Tibial nerve (tissue), 4 donors: ENCODE results near the gene DHRS2. TPM values are rescaled to one million over a fixed set of nuclear protein-coding genes. Genes with fewer than 3 reads are reported as not detected.
"Not testable (repeated sequence)": the region's sequence is repeated elsewhere in the genome, so short reads cannot be mapped to it uniquely, and the experiment has no call there.

Source experiments
- DNase-seq, 2 donors: peaks; one replicate each; pipeline ENCODE4 v3.0.0-alpha.2; 2019; ENCODE audit warnings: low spot score in 2 of 2
- H3K27ac ChIP-seq, 4 donors: fragments of 200-600 bp; sonication (generic) in 3 of 4; one replicate each; pipeline ENCODE4 v1.5.1; 2017 to 2019; ENCODE audit warnings: mild to moderate bottlenecking in 1 of 4
- H3K27me3 ChIP-seq, 2 donors: fragments of 200-600 bp; sonication (generic) in 1 of 2; one replicate each; pipeline versions ENCODE4 v1.5.1 to v1.6.0; 2017 to 2019
- H3K36me3 ChIP-seq, 3 donors: fragments of 200-600 bp; sonication (generic); one replicate each; pipeline ENCODE4 v1.5.1; 2018 to 2019
- H3K4me1 ChIP-seq, 4 donors: fragments of 200-600 bp; sonication (generic) in 3 of 4; one replicate each; pipeline ENCODE4 v1.5.1; 2017 to 2019
- H3K4me3 ChIP-seq, 4 donors: fragments of 200-600 bp; sonication (generic) in 3 of 4; one replicate each; pipeline ENCODE4 v1.5.1; 2017 to 2019; ENCODE audit warnings: mild to moderate bottlenecking in 1 of 4, moderate library complexity in 1 of 4
- H3K9me3 ChIP-seq, 4 donors: fragments of 200-600 bp; sonication (generic) in 3 of 4; one replicate each; pipeline ENCODE4 v1.5.1; 2017 to 2019
- EP300 ChIP-seq, 2 donors: sonication (generic); formaldehyde crosslinking; IDR thresholded peaks; one replicate each; pipeline ENCODE4 v1.6.1; 2017; ENCODE audit warnings: antibody characterized with exemption in 2 of 2, mild to moderate bottlenecking in 1 of 2
- POLR2A ChIP-seq, 2 donors: fragments of 450-650 bp; IDR thresholded peaks; one replicate each; pipeline ENCODE4 v1.6.1; 2017; ENCODE audit warnings: antibody characterized with exemption in 2 of 2, mild to moderate bottlenecking in 2 of 2, moderate library complexity in 2 of 2
- WGBS, 2 donors: methylation state at CpG; one replicate each; pipeline ENCODE4 v1.1.5; 2018; 5-methylcytosine and 5-hydroxymethylcytosine counted together
- total RNA-seq, 4 donors: library from RNA; depleted of rRNA; stranded (reverse); fragments of >200 nt; gene quantifications; one replicate each; pipeline ENCODE4 v1.1.0, GENCODE V29; 2016
- TF ChIP-seq, protein P1 (sequence below), 5 experiments: fragments of 200-600 bp in 3 of 5; fragments of 450-650 bp in 2 of 5; sonication (generic) in 3 of 5; IDR thresholded peaks; one replicate each; pipeline ENCODE4 v1.5.1; 2016 to 2019; ENCODE audit warnings: antibody characterized with exemption in 5 of 5, mild to moderate bottlenecking in 3 of 5, moderate library complexity in 2 of 5

DHRS2 gene, protein sequence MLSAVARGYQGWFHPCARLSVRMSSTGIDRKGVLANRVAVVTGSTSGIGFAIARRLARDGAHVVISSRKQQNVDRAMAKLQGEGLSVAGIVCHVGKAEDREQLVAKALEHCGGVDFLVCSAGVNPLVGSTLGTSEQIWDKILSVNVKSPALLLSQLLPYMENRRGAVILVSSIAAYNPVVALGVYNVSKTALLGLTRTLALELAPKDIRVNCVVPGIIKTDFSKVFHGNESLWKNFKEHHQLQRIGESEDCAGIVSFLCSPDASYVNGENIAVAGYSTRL
- under 1 TPM in 1 of 4 donors, not detected in 3; 0.90 TPM for total RNA-seq

DNA sequence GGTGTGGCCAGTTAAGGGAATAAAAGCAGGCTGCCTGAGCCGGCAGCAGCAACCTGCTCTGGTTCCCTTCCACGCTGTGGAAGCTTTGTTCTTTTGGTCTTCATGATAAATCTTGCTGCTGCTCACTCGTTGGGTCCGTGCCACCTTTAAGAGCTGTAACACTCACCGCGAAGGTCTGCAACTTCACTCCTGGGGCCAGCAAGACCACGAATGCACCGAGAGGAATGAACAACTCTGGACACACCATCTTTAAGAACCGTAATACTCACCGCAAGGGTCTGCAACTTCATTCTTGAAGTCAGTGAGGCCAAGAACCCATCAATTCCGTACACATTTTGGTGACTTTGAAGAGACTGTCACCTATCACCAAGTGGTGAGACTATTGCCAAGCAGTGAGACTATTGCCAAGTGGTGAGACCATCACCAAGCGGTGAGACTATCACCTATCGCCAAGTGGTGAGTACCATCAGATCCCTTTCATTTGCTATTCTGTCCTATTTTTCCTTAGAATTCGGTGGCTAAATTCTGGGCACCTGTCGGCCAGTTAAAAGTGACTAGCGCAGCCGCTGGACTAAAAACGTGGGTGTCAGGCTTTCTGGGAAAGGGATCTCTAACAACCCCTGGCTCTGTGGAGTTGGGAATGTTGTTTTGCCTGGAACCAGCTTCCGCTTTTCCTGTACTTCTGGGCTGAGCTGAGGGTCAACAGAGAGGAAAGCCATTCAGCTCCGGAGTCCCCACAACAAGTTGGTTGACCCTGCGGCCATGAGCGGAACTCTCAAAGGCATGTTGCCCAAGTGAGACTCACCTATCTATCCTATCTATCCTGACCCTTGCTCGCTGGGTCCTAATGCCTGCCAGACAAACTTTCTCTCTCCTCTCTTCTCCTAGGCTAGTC is at the start of gene DHRS2:
TSS of gene DHRS2 (plus strand) at position 48 of the 895 bp plus-strand sequence. CDS start 2,501 bp downstream, outside the sequence.
- Histone ChIP-seq H3K27me3 (no peaks in the 10 kb centered on the region), H3K4me3 (no peak within 1 kb of the TSS), H3K4me1 (peaks cover 0 to 31% (median 2%) of the 10 kb centered on the region in 4 donors), H3K9me3 (no peaks in the 10 kb centered on the region), H3K36me3 (no peaks in the 10 kb centered on the region), H3K27ac (no peak within 1 kb of the TSS)
- DNase-seq = no peak
- no peak for TF ChIP-seq POLR2A (IDR thresholded peaks at IDR 0.05)
- TF ChIP-seq, protein P1, sequence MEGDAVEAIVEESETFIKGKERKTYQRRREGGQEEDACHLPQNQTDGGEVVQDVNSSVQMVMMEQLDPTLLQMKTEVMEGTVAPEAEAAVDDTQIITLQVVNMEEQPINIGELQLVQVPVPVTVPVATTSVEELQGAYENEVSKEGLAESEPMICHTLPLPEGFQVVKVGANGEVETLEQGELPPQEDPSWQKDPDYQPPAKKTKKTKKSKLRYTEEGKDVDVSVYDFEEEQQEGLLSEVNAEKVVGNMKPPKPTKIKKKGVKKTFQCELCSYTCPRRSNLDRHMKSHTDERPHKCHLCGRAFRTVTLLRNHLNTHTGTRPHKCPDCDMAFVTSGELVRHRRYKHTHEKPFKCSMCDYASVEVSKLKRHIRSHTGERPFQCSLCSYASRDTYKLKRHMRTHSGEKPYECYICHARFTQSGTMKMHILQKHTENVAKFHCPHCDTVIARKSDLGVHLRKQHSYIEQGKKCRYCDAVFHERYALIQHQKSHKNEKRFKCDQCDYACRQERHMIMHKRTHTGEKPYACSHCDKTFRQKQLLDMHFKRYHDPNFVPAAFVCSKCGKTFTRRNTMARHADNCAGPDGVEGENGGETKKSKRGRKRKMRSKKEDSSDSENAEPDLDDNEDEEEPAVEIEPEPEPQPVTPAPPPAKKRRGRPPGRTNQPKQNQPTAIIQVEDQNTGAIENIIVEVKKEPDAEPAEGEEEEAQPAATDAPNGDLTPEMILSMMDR (IDR thresholded peaks at IDR 0.05) = no peak
- TF ChIP-seq EP300 (IDR thresholded peaks at IDR 0.05) = no peak
- 93 to 94% methylated on average over 23 of the region's 23 CpGs for WGBS, 2 donors

DNA sequence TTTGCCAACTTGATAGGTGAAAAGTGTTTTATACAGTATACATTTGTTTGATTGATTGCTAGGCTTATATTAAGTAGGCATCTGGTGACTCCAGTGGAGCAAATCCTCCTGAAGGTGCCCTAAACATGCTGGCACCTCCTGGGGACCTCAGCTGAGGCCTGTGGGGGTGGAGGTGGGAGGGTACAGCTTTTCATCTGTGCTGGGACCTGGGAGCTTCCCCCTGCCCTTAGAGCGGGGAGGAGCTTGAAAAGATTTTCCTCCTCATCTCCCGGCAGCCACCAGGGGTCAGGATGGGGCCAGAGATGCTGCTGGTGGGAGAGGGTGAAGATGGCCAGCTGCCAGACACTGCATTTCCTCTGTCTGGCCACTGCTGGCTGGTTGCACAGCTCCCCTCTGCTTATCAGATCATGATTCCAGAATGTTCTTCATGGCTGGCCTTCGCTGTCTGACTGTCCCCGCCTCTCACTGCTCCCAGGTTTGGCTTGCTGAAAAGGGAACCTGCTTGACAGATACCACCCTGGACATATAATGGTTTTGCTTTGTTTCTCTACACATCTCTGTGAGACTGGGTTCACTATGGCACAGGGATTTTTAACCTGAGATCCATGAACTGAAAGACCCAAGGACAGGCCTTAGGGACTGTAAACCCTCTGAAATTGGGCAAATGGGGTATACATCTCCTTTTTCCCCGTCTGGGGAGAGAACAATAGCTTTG is 47.1 kb upstream of the DHRS2 start:
- H3K9me3 ChIP-seq = no peaks in the 10 kb centered on the region
- DNase-seq = peak; percentile 48 to 70
- no peak overlapping the region for H3K4me3 ChIP-seq
- no peak overlapping the region for H3K27ac ChIP-seq
- H3K36me3 ChIP-seq = no peaks in the 10 kb centered on the region
- TF ChIP-seq EP300 (IDR thresholded peaks at IDR 0.05) (no peak), POLR2A (IDR thresholded peaks at IDR 0.05) (no peak)
- TF ChIP-seq, protein P1 (IDR thresholded peaks at IDR 0.05) = peak; percentile 43 to 71 (median 63)
- no peaks in the 10 kb centered on the region for H3K27me3 ChIP-seq
- peaks cover 0 to 5% (median 2%) of the 10 kb centered on the region in 4 donors for H3K4me1 ChIP-seq
- 12 to 13% methylated on average over 5 of the region's 5 CpGs for WGBS, 2 donors

DNA sequence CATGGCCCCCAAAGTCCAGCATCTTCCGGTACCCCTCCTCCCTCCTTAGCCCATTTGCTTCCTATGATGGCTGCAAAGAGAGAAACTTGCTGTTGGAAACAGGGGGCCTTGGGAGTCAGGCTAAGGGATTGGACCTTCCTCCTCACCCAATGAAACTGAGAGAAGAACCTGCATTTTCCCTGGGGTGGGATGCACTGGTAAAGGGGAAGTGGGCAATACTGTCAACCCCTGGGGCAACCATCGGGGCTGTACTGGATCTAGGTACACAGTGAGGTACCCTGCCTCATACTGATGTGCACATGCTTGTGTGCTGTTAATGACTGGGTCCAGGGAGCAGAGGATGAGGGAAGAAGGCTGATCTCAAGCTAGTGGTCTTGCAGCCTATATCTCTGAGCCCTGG is 46.6 kb upstream of the DHRS2 start:
- no peak for DNase-seq
- Histone ChIP-seq H3K27me3 (no peaks in the 10 kb centered on the region), H3K36me3 (no peaks in the 10 kb centered on the region), H3K9me3 (no peaks in the 10 kb centered on the region), H3K4me1 (peaks cover 0 to 5% (median 2%) of the 10 kb centered on the region in 4 donors), H3K4me3 (no peak overlapping the region), H3K27ac (no peak overlapping the region)
- 92 to 94% methylated on average over 2 of the region's 2 CpGs for WGBS, 2 donors
- TF ChIP-seq EP300 (IDR thresholded peaks at IDR 0.05) (no peak), POLR2A (IDR thresholded peaks at IDR 0.05) (no peak)
- TF ChIP-seq, protein P1 (IDR thresholded peaks at IDR 0.05) = no peak

DNA sequence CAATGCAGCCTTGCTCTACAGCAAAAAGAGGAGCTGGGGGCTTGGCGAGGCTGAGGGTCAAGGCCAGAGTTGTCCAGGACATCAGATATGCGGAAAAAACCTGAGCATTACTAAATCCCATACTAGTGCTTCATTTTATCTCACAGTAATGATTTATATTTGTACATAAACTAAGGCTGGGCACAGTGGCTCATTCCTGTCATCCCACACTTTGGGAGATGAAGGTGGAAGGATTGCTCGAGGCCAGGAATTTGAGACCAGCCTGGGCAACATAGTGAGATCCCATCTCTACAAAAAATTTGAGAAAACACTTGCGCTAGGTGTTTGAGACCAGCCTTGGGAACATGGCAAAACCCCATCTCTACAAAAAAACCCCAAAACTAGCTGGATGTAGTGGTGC is 46.0 kb upstream of the DHRS2 start:
- no peak for TF ChIP-seq EP300 (IDR thresholded peaks at IDR 0.05)
- TF ChIP-seq, protein P1 (IDR thresholded peaks at IDR 0.05) = no peak
- TF ChIP-seq POLR2A (IDR thresholded peaks at IDR 0.05) = no peak
- H3K4me3 ChIP-seq = no peak overlapping the region
- no peak for DNase-seq
- H3K27me3 ChIP-seq = no peaks in the 10 kb centered on the region
- no peak overlapping the region for H3K27ac ChIP-seq
- no peaks in the 10 kb centered on the region for H3K9me3 ChIP-seq
- 89 to 90% methylated on average over 4 of the region's 4 CpGs for WGBS, 2 donors
- peaks cover 0 to 5% (median 2%) of the 10 kb centered on the region in 4 donors for H3K4me1 ChIP-seq
- no peaks in the 10 kb centered on the region for H3K36me3 ChIP-seq

DNA sequence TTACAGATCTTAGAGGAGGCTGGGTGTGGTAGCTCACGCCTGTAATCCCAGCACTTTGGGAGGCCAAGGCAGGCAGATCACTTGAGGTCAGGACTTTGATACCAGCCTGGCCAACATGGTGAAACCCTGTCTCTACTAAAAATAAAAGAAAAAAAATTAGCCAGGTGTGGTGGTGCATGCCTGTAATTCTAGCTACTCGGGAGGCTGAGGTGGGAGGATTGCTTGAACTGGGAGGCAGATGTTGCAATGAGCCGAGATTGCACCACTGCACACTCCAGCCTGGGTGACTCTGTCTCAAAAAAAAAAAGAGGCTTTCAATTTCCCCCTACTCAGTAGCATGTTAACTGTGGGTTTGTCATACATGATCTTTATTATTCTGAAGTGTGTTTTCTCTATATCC is 42.0 kb upstream of the DHRS2 start:
- H3K4me3 ChIP-seq, H3K9me3 ChIP-seq, H3K27me3 ChIP-seq, H3K36me3 ChIP-seq, H3K4me1 ChIP-seq, DNase-seq, H3K27ac ChIP-seq: not testable (repeated sequence)
- 81 to 86% methylated on average over 3 of the region's 3 CpGs for WGBS, 2 donors
